Cardiac fibroblast (primary cell): ENCODE results near the gene GPBP1.
A peak's percentile ranks its signal among the peaks of the same experiment; 100 is the strongest.
"Not testable (repeated sequence)": the region's sequence is repeated elsewhere in the genome, so short reads cannot be mapped to it uniquely, and the experiment has no call there.

ENCODE experiments used
- DNase-seq, 2 donors: peaks; one replicate each; pipeline versions ENCODE4 v3.0.0 to v3.0.0-alpha.2; 2010; ENCODE audit warnings: low read depth in 2 of 2
- H3K4me3 ChIP-seq, 2 donors: replicated peaks in 1 of 2; 1 replicate in 1 of 2; 2 replicates in 1 of 2; pipeline ENCODE4 v1.5.1; 2011; ENCODE audit warnings: low read depth in 2 of 2, low read length in 2 of 2, mild to moderate bottlenecking in 2 of 2, moderate library complexity in 1 of 2
- TF ChIP-seq, protein P1 (sequence below): IDR thresholded peaks from one replicate; pipeline ENCODE4 v1.5.1; 2011; ENCODE audit warnings: low read depth, mild to moderate bottlenecking, low read length, inconsistent platforms

GPBP1 gene

DNA sequence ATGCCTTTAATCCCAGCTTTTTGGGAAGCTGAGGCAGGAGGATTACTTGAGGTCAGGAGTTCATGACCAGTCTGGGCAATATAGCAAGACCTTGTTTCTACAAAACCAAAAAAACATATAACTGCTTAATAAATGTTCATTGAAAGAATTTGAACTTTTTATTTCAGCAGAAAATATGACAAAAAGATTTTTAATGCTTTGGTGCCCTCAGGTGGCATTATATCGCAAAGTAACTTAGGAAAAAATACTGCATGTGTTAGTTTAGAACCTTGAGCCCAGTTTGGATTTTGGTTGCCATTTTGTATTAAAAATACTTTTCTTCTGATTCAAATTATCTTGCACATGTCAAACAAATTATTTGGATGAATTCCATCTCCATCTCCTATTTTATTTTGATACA, 103.2 kb downstream of the GPBP1 start:
- peak; percentile 59 to 65 for DNase-seq
- TF ChIP-seq, protein P1, sequence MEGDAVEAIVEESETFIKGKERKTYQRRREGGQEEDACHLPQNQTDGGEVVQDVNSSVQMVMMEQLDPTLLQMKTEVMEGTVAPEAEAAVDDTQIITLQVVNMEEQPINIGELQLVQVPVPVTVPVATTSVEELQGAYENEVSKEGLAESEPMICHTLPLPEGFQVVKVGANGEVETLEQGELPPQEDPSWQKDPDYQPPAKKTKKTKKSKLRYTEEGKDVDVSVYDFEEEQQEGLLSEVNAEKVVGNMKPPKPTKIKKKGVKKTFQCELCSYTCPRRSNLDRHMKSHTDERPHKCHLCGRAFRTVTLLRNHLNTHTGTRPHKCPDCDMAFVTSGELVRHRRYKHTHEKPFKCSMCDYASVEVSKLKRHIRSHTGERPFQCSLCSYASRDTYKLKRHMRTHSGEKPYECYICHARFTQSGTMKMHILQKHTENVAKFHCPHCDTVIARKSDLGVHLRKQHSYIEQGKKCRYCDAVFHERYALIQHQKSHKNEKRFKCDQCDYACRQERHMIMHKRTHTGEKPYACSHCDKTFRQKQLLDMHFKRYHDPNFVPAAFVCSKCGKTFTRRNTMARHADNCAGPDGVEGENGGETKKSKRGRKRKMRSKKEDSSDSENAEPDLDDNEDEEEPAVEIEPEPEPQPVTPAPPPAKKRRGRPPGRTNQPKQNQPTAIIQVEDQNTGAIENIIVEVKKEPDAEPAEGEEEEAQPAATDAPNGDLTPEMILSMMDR = no peak
- no peak overlapping the region for H3K4me3 ChIP-seq

DNA sequence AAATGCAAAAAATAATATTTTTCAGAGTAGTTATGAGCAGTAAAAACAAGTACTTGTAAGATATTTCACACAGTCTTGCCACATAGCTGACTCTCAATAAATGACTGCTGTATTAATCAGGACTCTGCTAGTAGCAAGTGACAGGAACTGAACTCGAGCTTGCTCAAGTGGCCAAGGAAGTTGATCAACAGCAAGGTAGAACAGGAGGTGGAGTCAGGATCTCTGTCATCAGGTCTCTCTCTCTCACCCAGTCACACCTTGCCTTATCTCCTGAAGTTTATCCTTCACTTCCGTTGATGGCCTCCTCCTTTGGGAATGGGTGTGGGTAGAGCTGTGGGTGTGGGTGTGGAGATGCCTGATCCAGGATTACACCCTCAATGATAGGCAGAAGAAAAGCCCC, 107.0 kb downstream of the GPBP1 start:
- no peak overlapping the region for H3K4me3 ChIP-seq
- DNase-seq = peak in 1 of 2 donors; percentile 18
- TF ChIP-seq, protein P1 = no peak

DNA sequence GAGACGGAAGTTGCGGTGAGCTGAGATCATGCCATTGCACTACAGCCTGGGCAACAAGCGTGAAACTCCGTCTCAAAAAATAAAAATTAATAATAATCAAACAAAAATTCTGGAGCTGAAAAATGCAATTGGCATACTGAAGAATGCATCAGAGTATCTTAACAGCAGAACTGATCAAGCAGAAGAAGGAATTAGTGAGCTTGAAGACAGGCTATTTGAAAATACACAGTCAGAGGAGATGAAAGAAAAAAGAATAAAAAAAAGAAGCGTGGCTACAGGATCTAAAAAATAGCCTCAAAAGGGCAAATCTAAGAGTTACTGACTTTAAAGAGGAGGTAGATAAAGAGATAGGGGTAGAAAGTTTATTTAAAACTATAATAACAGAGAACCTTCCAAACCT, 111.2 kb downstream of the GPBP1 start:
- H3K4me3 ChIP-seq = not testable (repeated sequence)

DNA sequence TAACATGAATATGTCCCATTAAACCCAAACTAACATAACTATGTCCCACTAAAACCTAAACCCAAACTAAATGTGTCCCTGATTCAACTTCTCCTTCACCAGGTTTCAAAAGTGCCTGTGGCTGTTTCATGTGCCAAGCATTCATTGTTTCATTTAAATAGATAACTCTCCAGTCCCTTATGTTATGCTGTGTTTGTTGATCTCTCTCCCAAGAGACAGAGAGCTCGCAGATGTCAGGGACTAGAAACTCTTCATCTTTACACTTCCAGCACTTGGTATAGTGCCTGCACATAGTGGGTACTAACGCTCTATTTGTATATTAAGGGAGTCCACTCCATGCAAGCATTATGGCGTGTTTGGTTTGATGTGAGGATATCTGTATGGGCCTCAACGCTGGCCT, 118.0 kb downstream of the GPBP1 start:
- H3K4me3 ChIP-seq = no peak overlapping the region
- TF ChIP-seq, protein P1 = no peak
- no peak for DNase-seq

More for the DNA sequence above, 111.2 kb downstream of the GPBP1 start:
- DNase-seq = not testable (repeated sequence)

DNA sequence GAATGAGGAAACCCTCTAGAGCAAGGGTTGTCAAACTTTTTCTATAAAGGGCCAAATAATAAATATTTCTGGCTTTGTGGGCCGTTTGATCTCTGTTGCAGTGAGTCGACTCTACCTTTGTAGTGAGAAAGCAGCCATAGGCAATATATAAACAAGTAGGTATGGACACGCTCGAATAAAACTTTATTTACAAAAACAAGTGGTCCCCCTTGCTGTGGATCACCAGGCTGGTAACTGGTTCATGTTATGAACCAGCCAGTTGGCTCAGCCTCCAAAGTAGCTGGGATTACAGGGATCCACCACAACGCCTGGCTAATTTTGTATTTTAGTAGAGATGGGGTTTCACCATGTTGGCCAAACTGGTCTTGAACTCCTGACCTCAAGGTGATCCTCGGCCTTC, 118.5 kb downstream of the GPBP1 start:
- no peak for DNase-seq
- no peak overlapping the region for H3K4me3 ChIP-seq
- TF ChIP-seq, protein P1 = no peak

DNA sequence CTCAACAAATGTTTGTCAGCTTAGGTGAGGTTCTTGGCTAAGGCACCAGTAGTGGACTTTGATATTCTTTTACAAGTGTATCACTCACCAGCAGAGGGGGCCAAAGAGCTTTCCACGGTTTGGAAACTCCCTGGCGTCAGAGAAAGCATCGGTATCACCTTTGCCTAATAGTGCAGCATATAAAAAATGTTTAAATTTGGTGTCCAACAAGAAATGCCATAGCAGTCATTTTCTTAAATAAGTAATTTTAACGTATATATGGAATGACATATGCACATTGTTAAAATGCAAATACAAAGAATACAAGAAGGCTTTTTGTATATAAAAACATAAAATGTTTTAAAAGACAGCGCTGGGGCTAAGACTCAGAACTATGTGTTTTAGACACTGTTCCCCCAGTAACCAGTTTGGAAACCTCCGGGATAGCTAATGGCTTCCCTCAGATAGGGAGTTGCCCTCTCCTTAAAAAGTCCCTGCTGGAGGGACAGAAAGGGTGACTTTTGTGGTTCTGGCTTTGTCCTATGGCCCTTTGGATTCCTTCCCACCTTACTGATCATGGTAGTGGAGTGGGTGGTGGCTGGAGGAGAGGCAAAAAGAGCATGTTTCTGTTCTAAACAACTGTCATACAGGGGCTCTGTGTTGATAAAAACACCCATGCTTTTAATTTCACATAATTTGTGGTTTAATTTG, 124.6 kb downstream of the GPBP1 start:
- peak; percentile 92 for DNase-seq
- no peak overlapping the region for H3K4me3 ChIP-seq
- TF ChIP-seq, protein P1 = peak; percentile 83

DNA sequence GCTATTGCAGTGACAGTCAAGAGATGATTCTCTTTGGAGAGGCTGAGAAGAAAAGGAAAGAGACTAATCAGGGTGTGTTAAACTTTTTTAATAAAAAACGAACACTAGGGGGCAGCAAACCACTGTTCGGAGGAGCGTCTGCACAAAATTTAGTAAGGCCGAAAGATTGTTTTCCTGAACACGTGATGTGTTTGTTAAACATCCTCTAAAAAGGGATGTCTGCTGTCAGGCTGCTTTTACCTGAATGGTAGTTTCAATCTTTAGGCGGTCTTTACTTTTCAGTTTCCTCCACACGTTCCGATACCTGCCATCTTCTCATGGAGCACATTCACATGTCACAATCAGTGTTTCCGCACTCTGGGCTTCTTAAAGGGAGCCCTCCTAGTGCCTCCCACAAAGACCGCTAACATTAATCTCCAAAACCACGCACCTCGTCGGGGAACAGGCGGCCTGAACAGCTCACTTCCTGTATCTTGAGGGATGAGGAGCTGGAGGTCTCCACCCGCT, 125.2 kb downstream of the GPBP1 start:
- DNase-seq = peak; percentile 93
- no peak overlapping the region for H3K4me3 ChIP-seq
- TF ChIP-seq, protein P1 = peak; percentile 42
